Panc1 (cell line): ENCODE results near the gene PXK.

Experiments
- CTCF ChIP-seq: fragments of 450-650 bp; IDR thresholded peaks from 2 replicates; pipeline ENCODE4 v1.5.1; 2017; ENCODE audit warnings: mild to moderate bottlenecking
- POLR2AphosphoS5 ChIP-seq: IDR thresholded peaks from 2 replicates; pipeline ENCODE4 v1.6.1; 2012; ENCODE audit warnings: mild to moderate bottlenecking, low read depth, low read length, moderate library complexity

GRCh38 chr3:58383904-58384303, 51.2 kb downstream of the PXK start:
- TF ChIP-seq POLR2AphosphoS5 = no peak; the same call in 1 of the 2 replicates
- TF ChIP-seq CTCF = no peak
